ENCODE data around the gene GPR62.
A peak's percentile ranks its signal among the peaks of the same experiment; 100 is the strongest.

The GPR62 gene

DNA sequence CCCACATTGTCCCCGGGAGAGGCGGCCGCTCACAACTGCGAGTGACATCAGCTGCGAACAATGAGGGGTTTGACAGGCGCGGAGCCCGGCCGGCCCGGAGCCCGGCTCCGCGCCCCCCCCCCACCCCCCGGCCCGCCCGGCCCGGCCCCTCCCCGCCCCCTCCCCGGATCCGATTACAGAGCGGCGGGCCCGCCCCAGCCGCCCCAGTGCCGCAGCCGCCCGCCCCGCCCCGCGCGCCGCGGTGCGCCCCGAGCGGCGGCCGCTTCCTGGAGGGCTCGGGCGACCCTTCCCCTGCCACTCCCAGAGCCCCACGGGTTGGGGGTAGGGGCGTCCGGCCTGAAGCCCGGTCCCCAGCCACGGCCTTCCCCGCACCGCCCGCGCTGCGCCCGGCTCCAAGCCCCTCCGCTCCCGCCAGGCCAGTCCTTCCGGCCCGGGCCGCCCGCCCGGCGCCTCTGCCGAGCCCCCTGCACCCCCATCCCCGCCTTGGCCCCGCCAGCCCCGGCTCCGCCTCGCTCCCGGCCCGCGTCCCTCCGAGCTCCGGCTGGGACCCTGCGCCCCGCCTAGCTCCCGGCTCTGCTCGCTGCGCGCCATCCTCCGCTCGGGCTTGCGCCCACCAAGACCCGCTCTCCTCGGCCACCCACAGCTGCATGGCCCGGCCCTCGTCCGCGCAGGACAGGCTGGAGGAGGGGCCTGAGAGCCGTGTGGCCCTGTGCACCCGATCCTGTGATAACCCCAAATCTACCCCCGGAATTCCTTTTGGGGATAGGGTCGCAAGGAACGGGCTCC lies 12.4 kb downstream of the GPR62 start, which contains the start of gene PCBP4:
Gene PCBP4, minus strand, starts transcription at position 71 of the 786 bp plus-strand sequence. CDS start 6,214 bp downstream, outside the sequence.
- DNase-seq (ENCODE audit: low read depth, low spot score): no peak

DNA sequence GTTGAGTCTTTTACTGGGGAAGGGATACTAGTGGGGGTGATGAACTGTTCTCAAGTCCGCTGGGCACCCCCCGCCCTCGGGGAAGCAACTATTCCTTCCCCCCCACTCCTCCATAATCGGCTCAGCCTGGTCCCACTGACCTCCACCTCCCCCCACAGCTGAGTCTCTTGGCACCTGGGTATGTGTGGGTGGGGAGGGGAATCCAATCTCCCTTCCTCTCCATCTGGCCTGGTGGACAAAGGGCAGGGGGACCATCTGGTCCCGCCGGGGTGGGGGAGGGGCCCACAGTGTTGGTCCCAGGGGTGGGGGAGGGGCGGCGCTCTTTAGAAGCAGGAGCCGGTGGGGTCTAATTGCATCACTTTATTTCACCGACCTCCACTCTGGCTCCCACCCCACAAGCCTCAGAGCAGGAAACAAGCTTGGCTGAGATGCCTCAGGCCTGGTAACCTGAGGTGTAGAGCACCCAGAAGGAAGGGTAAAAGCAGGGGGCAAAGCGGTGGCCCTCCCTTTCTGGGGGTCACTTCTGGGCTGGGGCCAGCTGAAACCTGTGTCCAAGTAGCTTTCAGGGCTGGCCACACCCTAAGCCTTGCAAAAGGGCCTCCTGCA lies 13.1 kb downstream of the GPR62 start:
- DNase-seq (ENCODE audit: low read depth, low spot score): no peak
- peak overlapping the region; percentile 57 for H3K4me3 ChIP-seq (ENCODE audit: low read length)

More for the DNA sequence above, 12.4 kb downstream of the GPR62 start, which contains the start of gene PCBP4:
- H3K4me3 ChIP-seq (ENCODE audit: low read length): peak within 1 kb of the TSS; percentile 57

DNA sequence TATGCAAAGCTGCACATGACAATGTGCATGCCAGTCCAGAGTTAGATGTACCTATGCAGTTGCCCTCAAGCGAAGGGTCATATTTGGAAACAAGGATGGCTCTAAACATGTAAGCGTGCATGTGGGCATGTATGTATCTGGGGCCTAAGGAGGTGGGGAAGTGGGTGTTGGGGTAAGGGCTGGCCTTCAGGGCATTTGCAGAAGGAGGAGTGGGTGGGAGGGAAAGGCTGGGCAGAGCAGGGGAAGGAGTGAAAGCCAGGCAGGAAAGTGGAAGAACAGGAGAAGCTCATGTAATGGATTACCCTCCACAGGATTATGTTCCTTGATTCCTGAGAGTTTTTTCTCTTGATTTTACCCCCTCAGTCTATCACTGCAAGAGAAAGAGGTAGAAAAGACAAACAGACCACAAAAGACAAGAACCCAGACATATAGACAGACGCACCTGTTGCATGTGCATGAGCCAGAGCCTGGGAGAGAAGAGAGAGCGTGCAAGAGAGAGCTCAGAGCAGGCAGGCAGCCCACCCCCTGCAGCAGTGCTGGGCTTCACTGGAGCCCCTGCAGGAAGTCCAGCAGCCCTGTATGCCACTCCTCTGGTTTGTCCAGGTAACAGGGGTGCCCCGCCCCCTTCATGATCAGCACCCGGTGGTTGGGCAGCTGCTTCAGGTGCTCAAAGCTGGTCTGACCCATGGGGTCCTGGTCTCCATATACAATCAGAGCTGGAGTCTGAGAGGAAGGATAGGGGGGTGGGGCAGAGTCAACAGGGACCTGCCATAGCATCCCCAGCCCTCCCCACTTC lies 13.9 kb downstream of the GPR62 start:
- no peak overlapping the region for H3K4me3 ChIP-seq (ENCODE audit: low read length)
- DNase-seq (ENCODE audit: low read depth, low spot score): no peak

DNA sequence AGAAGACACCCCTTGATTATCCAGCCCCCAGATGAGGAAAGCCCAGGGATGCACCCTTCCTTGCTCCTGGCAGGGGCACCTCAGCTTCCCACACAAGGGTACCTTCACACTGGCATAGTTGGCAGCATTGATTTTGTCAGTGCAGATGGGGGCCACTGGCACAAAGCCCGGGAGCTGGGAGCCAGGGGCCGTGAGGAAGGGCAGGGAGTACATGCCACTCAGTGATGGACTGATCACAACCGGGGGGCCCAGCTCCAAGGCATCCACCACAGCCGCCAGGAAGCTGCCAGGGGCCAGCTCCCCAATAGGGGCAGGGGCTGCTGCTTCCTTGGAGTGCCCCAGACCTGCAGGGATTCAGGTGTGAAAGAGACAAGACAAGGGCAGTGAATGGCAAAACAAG lies 14.7 kb downstream of the GPR62 start:
- no peak overlapping the region for H3K4me3 ChIP-seq (ENCODE audit: low read length)
- DNase-seq (ENCODE audit: low read depth, low spot score): no peak

- DNase-seq (ENCODE audit: low read depth, low spot score): no peak
- no peak overlapping the region for H3K4me3 ChIP-seq (ENCODE audit: low read length)
Measured at GRCh38 chr3:51970606-51971300, 15.6 kb downstream of the GPR62 start.

- H3K4me3 ChIP-seq (ENCODE audit: low read length): no peak overlapping the region
- no peak for DNase-seq (ENCODE audit: low read depth, low spot score)
Measured at GRCh38 chr3:51971350-51971749, 16.2 kb downstream of the GPR62 start.

DNA sequence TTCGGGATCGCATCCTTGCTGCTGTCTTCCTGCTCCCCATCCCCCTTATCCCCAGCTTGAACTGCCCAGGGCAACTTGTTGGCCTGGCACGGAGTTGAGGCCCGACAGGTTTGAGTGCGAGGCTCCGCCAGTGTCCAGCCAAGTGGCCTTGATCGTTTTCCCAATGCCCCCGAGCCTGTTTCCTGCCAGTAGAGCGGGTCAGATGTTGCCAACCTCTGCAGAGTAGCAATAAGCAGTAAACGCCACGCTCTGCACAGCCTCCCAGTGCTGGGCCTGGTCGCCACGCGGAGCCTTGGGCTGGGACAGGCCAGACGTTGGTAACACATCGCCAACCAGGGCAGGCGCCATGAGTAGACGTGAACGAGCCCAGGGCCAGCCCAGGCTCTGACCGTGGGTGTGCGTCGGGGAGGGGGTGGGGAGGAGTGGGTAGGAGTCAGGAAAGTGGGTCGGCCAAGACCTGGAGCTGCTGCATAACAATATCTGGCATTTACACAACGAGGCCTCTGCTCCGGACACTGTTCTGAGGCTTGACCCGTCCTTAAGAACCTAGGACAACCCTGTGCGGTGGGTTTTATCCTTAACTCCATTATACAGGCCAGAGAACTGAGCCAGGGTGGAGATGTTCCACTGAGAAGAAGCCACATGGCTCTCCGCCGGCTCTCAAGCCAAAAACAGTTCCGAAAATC lies 19.2 kb downstream of the GPR62 start:
- no peak for DNase-seq (ENCODE audit: low read depth, low spot score)
- peak overlapping the region; percentile 97 for H3K4me3 ChIP-seq (ENCODE audit: low read length)

GRCh38 chr3:51974963-51975851 lies 20.0 kb downstream of the GPR62 start, which contains the start of gene ABHD14A:
Gene ABHD14A, plus strand, starts transcription at chr3:51975064. Its CDS starts 72 bp downstream, at chr3:51975136.
- H3K4me3 ChIP-seq (ENCODE audit: low read length): peak within 1 kb of the TSS; percentile 97
- DNase-seq (ENCODE audit: low read depth, low spot score): no peak

DNA sequence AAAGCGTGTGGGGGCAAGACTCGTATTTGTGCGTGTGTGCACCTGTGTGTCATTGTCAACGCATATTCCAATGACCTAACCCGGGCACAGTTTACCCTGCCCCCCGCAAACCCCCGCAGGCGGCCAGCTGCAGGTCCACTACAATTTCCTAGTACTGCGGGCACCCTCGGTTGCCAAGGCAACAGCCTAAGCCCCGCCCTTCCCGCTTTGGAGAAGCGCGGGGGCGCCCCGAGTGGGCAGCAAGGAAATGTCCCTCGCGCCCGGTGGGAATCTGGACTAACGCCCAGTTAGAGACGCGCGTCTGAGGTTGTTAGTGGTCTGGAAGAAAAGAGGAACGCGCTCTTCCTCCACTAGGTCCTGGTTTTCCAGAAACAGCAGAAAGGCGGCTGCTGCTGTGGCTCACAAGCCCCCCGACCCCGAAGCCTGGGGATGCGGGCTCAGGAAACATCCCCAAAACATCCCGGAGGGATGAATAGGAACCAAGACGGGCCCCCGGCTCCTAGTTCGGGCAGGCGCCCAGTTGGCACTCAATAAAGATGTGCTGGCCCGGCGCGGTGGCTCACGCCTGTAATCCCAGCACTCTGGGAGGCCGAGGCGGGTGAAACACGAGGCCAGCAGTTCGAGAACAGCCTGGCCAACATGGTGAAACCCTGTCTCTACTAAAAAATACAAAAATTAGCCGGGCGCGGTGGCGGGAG lies 20.8 kb downstream of the GPR62 start:
- no peak for DNase-seq (ENCODE audit: low read depth, low spot score)
- H3K4me3 ChIP-seq (ENCODE audit: low read length): peak overlapping the region; percentile 97

GRCh38 chr3:51977446-51978142 lies 22.4 kb downstream of the GPR62 start:
- peak; percentile 74 for DNase-seq (ENCODE audit: low read depth, low spot score)
- no peak overlapping the region for H3K4me3 ChIP-seq (ENCODE audit: low read length)

GRCh38 chr3:51978143-51978502 lies 22.9 kb downstream of the GPR62 start:
- no peak overlapping the region for H3K4me3 ChIP-seq (ENCODE audit: low read length)
- DNase-seq (ENCODE audit: low read depth, low spot score): no peak

DNA sequence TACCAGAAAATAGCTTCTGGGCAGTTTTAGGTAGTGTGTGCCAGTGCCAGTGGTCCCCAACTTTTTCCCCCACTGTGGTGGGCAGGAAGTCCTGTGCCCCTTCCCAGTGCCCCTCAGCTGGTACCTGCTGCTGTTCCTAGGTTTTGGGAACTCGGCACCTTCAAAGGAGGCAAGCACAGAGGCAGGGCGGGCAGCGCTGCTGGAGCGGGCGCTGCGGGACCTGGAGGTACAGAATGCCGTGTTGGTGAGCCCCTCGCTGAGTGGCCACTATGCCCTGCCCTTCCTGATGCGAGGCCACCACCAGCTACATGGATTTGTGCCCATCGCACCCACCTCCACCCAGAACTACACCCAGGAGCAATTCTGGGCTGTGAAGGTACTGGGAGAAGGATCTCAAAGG lies 25.1 kb downstream of the GPR62 start:
- H3K4me3 ChIP-seq (ENCODE audit: low read length): no peak overlapping the region
- no peak for DNase-seq (ENCODE audit: low read depth, low spot score)

DNA sequence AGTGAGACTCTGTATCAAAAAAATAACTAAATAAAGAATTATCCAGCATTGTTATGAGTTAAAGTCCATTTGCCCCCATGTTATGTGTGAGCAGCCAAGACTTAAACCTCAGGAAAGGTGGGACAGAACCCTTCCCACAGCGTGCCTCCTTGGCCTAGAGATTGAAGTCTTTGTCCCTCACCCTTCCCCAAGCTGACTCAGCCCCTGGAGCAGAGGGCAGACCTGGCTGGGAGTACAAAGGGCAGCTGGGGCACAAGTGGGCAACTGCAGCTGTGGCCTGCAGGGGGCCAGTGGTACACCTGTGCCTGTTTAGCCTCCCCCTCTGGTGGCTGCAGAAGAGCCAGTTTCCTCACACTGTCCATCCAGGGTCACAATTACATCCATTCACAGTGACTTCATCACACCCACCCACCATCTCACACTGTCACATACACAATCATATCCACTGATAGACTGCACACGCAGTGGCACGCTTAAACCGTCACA lies 27.2 kb downstream of the GPR62 start:
- peak overlapping the region; percentile 69 for H3K4me3 ChIP-seq (ENCODE audit: low read length)
- DNase-seq (ENCODE audit: low read depth, low spot score): no peak

DNA sequence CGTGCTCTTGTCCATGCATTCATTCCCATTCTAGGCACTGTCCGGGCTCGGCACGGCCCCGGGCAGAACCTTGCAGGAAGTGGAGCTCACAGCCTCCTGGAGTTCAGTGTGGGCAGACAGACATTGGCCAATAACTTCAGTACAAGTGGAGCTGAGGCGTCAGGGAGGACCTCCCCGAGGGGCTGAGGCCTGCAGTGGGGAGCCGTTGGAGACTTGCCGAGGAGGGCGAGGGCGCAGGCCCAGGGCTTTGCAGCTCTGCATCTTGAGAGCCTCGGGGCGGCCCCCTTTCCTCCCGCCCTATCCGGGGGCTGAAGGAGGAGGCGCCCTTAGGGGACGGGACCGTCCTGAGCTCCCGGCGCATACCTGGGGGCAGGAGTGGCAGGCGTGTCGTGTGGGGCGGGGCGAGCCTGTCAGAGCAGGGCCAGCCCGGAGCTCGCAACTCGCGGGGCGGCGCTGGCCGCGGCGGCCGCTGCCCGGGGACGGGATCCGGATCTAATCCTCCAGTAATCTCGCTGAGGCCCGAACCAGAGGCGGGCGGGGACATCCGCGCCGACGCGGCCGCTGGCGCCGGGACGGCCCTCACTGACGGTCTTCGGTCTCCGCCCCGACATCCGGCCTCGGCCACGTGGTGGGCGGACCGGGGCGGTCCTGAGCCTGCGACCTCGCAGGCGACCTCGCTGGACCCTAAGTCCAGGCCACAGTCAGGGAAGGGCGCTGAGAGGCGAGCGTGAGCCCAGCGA lies 27.8 kb downstream of the GPR62 start, which contains the start of gene ACY1:
Gene ACY1, plus strand, starts transcription at position 698 of the 740 bp plus-strand sequence. CDS start 530 bp downstream, outside the sequence.
- H3K4me3 ChIP-seq (ENCODE audit: low read length): peak within 1 kb of the TSS; percentile 69
- DNase-seq (ENCODE audit: low read depth, low spot score): no peak

DNA sequence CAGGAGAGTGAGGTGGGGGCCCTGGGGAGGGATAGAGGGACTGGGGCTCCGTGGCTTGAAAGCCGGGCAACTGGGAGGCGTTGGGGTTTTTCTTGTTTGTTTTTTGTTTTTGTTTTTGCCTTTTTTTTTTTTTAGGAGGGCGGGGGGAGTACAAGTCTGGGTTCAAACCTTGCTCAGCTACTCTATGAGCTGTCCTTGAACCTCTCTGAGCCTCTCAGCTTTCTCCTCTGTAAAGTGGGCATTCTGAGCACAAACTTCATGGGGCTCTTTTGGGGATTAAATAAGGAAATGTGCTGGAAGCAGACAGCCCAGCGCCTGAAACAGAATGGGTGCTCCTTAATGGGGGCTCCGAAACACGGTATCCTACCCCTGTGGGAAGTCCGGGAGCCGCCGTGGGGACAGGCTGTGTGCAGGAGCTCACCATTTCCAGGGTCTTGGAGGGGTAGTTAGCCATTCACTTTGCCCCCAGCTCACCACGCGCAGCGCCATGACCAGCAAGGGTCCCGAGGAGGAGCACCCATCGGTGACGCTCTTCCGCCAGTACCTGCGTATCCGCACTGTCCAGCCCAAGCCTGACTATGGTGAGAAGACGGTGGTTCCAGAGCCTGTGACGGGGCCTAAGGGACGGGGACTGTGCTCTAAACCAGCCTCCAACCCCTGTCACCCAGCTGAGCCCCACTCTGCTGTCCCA lies 28.5 kb downstream of the GPR62 start:
- DNase-seq (ENCODE audit: low read depth, low spot score): no peak

More for the DNA sequence above, 28.5 kb downstream of the GPR62 start:
- H3K4me3 ChIP-seq (ENCODE audit: low read length): peak overlapping the region; percentile 69

All from Jurkat, Clone E6-1 (cell line).